ENCODE measurements around the gene PGPEP1. TPM values are rescaled to one million over a fixed set of nuclear protein-coding genes. Genes with fewer than 3 reads are reported as not detected.

PGPEP1 gene, protein sequence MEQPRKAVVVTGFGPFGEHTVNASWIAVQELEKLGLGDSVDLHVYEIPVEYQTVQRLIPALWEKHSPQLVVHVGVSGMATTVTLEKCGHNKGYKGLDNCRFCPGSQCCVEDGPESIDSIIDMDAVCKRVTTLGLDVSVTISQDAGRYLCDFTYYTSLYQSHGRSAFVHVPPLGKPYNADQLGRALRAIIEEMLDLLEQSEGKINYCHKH
- 32.1 and 47.9 TPM in 2 replicates for total RNA-seq
- polyA plus RNA-seq (2012) = 30.6 TPM

DNA sequence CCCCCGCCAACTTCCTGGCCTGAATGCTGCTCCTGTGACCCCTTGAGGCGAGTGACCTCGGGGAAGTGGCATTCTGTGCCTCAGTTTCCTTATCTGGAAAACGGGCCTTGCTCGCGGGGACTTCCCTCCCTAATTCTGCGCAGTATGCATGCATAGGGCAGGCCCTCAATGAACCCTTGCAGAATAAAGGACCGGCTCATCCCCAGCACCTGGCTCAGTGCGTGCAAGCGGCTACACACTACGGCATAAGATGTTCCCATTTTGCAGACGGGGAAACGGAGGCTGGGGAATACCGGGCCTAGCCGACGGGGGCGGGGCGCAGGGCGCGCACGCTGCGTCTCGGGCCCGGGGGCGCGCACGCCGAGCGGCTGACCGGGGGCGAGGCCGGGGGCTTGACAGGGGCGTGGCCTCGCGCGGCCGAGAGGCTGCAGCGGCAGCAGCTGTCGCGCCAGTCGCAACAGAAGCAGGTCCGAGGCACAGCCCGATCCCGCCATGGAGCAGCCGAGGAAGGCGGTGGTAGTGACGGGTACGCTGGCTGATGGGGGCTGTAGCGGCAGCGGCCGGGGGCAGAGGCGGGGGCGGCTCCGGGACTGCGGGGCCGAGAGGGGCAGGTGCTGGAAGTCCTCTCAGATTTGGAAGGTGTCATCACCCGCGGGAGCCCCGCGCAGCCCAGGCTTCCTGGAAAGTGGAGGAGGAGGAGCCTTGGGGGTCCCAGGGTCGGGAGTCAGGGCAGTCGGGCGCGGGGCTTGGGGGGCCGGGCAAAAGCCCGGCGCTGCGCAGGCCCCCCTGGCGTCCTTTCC lies at the start of gene PGPEP1:
TSS of gene PGPEP1 (plus strand) at position 409 of the 800 bp plus-strand sequence. CDS start at position 493, 84 bp downstream.
- DNase-seq (ENCODE audit: low read depth) = peak; percentile 73

DNA sequence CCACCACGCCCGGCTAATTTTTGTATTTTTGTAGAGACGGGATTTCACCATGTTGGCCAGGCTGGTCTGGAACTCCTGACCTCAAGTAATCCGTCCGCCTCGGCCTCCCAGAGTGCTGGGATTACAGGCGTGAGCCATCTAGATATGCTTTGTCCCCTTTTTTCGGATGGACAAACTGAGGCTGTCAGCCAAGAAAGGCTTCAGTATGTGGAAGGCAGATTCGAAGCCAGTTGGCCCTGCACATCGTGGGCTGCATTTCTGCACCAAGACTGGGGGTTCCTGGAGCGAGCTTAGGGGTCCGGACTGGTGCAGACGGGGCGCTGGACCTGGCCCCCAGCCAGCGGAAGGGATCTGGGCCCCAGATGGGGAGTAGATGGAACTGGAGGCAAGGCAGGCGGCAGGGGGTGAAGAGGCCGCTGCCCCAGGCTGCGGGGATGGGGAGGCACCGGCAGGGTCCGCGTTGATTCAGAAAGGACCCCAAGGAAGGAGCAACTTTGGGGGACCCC lies 49.3 kb upstream of the PGPEP1 start:
- no peak for DNase-seq (ENCODE audit: low read depth)

DNA sequence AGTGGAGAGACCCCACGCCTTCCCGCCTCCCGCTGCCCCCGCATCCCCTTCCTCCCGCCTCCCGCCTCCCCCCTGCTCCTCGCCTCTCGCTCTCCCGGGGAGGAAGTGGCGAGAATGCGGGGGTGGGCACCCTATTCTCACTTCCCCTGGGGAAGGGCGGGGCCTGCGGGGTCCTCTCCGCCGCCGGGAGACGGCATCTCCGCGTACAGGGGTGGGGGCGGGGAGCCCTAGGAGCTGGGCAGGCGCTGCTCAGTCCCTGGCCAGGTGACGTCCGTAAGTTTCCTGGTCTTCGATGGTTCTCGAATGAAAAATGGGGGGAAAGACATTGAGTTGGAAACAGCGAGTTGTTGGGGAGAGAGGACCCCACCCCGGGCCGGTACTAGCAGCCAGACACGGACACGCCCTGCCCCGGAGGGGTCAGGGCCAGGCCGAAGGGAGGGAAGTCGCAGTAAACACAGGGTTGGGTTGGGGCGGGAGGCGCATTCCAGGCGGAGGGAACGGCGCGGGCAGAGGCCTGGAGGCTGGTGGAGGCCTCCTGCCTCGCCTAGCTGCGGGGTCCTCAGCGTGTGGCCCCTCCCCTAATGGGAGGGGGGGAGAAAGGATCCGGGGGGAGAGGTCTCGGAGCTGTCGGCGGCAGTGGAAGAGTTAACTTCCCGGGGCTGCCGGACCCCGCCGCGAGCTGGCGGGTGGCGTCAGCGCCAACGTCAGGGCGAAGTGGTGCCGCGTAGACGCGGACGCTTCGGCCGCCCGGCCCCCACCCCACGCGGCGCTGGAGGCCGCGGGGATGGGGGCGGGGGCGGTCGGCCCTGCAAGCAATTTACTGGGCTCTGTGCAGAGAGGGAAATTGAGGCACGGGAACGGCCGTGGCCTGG lies 48.6 kb upstream of the PGPEP1 start:
- DNase-seq (ENCODE audit: low read depth) = peak; percentile 66

DNA sequence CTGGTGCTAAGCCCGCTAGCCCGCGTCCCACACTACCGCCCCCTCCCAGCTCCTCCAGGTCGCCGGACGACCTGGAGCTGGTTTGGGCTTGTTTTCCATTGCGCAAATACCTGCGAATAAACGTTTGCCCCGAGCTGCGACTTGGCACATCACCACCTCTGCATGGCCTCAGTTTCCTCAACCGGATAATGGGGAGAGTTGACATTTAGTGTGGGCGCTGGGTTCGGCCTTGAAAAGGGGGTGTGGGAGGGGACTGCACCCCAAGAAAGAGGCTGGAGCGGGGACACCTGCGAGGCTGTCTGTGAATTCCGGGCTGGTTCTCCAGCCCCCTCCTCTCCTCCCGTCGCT lies 48.0 kb upstream of the PGPEP1 start:
- DNase-seq (ENCODE audit: low read depth) = no peak

DNA sequence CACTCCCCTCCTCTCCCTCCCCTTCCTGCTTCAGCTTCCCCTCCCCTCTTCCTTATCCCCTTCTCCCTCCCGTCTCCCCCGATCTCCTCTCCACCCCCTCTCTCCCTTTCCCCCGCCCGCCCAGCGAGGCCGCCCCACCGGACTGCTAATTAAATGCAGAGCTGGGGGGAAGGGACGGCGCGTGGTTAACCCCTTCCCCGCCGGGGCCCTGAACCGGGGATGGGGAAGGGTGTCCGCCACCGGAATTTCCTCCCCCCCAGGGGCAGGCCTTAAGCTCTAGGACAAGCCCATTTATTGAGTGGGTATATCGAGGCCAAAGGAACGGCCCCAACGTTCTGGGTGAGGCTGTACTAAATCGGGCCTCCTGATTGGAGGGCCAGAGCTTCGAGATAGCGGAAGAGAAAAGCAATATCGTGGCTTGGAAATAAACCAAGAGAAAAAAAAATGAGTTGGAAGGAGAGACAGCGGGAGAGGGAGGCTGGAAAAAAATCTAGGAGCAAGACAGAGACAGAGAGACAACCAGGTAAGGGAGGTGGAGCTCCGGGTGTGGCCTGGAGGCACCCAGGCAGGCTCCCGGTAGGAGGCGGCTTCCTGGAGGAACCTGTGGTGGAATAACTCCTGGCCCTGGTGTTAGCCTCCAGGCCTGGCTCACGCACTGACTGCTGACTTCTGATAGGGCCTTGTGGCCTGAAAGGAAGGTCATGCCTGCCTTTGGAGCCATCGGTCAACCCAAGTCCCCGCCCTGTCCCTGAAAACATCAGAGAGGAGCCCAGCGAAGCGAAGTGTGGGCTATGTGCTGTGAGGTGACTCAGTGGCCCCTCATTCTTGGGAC lies 47.4 kb upstream of the PGPEP1 start:
- DNase-seq (ENCODE audit: low read depth) = peak; percentile 32

DNA sequence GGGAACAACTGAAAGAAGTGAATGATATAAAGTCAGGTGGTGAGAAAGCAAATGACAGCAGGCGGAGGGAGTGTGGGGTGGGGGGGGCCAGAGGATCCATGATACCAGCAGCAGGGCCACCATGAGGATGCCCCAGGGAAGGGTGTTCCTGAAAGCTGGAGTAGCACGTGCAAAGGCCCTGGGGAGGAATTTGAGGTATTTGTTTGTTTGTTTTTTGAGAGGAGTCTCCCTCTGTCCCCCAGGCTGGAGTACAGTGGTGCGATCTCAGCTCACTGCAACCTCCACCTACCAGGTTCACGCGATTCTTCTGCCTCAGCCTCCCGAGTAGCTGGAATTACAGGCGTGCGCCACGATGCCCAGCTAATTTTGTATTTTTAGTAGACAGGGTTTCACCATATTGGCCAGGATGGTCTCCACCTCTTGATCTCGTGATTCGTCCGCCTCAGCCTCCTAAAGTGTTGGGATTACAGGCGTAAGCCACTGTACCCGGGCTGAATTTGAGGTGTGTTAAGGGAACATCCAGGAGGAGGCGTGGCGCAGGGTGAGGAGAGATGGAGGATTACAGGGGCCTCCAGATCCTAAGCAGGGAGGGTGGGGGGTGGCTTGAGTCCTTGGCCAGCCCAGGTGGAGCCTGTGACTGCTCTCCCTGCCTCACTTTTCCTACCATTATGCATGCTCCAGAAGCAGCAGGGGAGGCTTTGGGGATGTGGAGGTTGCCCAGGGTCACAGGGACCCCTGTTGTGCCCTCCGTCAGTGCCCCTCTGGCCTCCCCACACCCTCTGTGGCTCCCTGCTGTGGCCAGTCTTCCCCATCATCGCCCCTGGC lies 46.5 kb upstream of the PGPEP1 start:
- DNase-seq (ENCODE audit: low read depth) = no peak

DNA sequence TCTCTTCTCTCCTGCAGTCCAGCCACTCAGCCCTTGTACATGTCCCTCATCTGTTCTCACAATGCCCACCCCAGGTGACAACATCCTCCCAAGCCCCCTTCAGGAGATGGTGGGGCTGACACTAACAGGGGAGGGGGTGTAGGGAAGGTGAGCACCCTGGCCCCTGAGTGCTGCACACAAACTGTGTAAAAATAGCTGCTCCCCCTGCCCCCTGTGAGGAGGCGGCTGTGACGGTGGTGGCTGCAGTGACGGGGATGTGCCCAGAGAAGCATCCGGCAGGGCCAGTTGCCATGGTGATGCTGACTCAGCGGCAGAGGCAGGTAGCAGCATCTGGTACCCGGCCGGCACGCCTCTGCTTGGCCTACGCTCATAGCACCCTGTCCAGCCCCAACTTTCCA lies 45.9 kb upstream of the PGPEP1 start:
- no peak for DNase-seq (ENCODE audit: low read depth)

DNA sequence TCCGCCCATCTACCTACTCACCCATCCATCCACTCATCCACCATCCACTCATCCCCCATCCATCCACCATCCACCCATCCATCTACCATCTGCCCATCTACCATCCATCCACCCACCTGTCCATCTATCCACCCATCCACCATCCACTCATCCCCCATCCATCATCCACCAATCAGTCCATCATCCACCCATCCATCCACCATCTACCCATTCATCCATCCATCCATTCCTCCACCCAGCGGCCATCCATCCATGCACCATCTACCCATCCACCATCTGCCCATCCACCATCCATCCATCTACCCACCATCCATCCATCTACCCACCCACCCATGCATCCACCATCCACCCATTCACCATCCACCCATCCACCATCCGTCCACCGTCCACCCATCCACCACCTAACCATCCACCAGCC lies 45.4 kb upstream of the PGPEP1 start:
- DNase-seq (ENCODE audit: low read depth) = no peak

DNA sequence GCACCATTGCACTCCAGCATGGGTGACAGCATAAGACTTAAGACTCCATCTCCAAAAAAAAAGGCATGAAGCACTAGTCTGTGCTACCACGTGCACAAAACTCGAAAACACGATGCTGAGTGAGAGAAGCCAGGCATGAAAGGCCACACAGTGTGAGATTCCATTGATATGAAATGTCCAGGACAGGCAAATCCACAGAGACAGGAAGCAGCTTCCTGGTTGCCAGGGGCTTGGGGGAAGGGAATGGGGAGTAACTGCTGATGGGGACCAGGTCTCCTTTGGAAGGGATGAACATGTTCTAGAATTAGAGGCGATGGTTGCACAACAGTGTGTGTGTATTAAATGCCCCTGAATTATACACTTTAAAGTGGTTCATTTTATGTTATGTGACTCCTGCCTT lies 43.1 kb upstream of the PGPEP1 start:
- no peak for DNase-seq (ENCODE audit: low read depth)

DNA sequence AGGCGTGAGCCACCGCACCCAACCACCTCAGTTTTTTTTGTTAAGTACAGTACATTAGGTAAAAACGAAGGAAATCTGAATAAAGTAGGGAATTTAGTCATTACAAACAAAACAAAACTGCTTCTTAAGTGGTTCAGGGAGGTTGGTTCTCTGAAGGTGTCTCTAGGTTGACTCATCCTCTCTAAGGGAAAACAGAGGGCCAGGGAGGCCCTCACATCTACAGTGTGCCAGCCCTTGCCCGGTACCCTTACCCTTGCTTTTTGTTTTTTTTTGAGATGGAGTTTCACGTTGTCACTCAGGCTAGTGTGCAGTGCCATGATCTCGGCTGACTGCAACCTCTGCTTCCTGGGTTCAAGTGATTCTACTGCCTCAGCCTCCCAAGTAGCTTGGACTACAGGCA lies 41.8 kb upstream of the PGPEP1 start:
- DNase-seq (ENCODE audit: low read depth) = no peak

DNA sequence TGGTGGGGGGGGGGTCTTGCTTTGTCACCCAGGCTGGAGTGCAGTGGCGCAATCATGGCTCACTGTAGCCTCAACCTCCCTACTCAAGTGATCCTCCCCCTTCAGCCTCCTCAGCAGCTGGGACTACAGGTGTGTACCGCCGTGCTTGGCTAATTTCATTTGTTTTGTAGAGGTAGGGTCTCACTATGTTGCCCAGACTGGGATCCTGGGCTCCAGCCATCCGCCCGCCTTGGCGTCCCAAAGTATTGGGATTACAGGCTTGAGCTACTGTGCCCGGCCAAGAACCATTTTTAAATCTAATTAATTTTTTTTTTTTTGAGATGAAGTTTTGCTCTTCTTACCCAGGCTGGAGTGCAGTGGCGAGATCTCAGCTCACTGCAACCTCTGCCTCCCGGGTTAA lies 40.7 kb upstream of the PGPEP1 start:
- no peak for DNase-seq (ENCODE audit: low read depth)

DNA sequence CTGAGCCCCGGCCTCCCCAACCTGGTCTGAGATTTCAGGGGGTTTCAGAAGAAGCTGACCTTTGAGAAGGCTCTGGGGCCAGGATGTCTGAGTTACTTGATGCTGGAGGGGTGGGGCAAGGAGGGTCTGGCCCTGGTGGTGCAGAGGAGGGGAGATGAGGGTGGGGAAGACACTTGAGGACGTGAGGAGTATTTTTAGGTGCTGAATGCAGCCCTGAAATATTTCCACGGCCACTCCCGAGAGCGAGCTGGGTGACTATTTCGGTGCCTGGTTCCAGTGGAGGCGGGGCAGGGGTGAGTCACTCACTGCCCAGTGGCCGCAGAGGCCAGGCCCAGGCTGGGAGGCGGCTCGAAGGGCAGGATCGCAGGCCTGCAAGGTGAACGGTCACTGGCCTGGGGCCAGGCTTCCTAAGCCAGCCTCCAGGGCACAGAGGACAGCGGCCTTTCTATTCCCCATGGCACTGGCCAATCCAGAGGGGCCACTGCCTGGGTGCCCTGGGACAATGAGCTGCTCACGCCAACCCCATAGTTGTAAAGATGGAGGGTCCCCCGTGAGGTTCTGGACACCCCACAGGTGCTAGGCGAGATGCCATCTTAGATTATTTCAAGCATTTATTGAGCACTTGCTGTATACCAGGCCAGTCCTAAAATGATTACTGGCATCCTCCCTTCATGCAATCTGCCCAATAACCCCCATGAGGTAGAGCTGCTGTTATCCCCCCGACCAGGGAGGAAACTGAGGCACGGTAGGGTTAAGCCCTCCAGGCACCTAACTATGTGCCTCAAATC lies 39.3 kb upstream of the PGPEP1 start:
- peak; percentile 98 for DNase-seq (ENCODE audit: low read depth)

DNA sequence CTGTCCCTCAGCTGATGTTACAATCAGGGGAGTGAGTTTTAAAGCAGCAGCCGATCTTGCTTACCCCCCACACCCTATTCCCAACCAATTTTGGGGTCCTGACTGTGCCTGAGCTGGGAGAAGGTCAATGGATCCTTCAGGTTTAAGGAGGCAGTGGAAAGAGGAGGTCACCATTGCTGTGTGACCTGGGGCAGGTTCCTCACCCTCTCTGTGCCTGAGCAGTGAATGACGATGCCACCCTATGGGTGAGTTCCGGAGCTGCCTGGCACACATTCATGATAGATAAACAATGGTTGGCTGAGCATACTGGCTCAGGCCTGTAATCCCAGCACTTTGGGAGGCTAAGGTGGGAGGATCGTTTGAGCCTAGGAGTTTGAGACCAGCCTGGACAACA lies 38.7 kb upstream of the PGPEP1 start:
- DNase-seq (ENCODE audit: low read depth) = no peak

DNA sequence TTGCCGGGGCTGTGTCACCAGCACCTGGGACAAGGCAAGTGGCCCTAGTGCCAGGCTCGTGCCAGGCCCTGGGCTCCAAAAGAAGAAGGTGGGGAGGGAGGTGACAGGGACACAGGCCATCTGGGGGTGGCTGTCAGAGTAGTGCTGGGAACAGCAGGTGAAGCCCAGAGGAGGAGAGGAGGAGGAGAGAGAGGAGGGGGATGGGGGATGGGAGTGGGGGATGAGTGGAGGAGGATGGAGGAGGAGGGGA lies 36.3 kb upstream of the PGPEP1 start:
- DNase-seq (ENCODE audit: low read depth) = no peak

DNA sequence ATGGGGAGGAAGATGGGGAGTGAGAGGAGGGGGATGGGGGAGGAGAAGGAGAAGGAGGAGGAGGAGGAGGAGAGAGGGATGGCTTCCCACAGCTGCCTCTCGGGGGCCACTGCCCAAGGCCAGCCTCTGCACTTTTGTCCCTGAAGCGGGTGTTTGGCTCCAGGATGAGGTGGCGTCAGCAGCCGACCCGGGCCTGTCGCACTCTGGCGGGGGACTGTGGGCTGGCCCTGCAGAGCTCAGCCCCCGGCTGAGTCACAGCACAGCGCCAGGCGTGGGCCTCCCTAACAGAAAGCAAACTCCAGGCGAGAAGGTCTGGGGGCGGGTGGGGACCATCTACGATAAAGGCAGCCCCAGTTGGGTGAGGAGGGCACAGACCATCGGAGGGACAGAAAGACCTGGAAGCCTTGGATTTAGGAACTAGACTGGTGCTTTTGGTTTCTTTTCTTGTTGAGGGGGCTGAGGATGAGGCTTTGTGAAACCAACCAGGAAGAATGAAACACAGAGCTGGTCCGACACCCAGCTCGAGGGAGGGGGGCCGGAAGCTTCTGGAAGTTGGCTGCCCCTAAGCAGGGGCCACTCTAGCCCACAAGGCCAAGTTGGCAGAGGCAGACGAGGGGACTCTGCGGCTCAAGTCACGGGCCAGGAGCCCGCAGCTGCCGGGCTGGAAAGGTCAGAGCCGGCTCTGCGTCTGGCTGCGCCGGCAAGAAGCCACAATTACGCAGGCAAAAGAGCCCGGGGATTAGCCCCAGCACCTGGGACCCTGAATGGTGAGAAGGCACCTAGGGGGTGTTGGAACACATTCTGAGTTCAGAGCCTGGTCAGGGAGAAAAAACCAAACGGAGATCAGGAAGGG lies 35.7 kb upstream of the PGPEP1 start:
- peak; percentile 90 for DNase-seq (ENCODE audit: low read depth)

DNA sequence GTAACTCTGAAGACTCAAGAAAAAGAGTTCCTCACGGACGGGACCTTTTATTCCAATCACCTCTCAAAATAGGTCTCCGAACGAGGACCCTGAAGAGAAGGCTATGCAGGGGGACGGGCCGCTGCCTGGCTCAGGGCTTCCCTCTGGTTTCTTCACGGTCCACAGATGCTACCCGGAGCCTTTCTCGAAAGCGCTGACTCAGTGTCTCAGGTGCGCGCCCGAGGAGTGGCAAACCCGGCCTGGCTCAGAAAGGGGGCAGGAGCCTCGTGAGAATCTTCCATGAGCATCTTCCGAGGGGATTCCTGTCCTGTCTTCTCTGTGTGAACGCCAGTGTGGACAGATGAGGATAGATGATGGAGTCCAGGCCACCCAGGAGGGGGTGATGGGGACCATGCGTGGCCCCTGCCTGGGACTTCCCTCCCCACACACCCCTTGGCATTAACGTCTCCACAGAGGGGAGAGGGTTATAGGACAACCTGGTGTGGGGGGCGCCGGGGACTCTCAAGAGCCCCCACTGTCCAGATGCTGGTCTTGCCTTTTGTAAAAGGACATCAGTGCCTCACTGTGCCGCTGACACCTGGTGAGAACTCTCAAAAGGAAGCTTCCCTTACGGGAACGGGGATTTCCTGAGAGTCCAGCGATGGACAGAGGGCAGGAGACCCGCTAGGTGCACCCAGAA lies 34.0 kb upstream of the PGPEP1 start:
- DNase-seq (ENCODE audit: low read depth) = no peak

DNA sequence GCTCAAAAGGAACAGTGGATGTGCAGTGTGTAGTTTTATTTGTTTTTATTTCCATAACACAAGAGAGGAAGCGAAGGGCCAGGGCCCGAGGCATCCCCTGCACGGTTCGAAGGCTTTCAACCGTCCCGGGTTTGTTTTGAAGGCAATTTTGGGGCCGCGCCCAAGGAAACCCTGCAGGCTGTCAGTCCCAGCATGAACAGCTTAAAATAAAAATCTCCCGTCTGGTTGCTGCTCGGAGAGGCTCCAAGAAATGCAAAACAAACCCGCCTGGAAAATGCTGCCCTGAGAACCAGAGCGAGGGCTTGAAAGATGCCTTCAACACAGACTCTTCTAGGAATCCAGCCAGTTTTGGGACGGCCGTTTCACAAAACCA lies 33.5 kb upstream of the PGPEP1 start:
- DNase-seq (ENCODE audit: low read depth) = no peak

DNA sequence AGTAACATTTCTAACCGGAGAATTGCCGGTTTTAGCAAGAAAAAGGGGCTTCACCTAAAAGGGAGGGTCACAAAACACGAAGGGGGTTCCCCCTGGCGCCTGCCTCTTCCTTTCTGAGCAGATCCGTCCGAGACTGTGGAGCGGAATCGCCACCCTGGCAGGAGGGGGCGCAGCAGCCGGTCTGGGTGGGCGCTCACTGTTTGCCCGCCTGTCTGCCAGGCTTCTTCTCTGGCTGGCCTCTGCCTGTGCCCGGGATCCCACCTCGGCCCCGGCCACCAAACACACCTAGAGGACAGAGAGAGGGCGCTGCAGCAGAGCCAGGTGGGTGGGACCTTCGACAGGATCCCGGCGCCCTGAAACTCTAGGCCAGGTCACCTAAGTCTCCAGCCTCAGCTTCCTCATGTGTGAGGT lies 33.1 kb upstream of the PGPEP1 start:
- DNase-seq (ENCODE audit: low read depth) = no peak

Measured in myocyte (in vitro differentiated cells).